CD1c-positive myeloid dendritic cell (primary cell): ENCODE data around the gene CD300A.
A peak's percentile ranks its signal among the peaks of the same experiment; 100 is the strongest.
"Not testable (repeated sequence)": the region's sequence is repeated elsewhere in the genome, so short reads cannot be mapped to it uniquely, and the experiment has no call there.

Source experiments
- DNase-seq: peaks from one replicate; pipeline ENCODE4 v3.0.0-alpha.2; 2016; ENCODE audit errors: extremely low spot score

CD300A gene

GRCh38 chr17:74478420-74479100 is 12.1 kb downstream of the CD300A start:
- peak; percentile 89 for DNase-seq

DNA sequence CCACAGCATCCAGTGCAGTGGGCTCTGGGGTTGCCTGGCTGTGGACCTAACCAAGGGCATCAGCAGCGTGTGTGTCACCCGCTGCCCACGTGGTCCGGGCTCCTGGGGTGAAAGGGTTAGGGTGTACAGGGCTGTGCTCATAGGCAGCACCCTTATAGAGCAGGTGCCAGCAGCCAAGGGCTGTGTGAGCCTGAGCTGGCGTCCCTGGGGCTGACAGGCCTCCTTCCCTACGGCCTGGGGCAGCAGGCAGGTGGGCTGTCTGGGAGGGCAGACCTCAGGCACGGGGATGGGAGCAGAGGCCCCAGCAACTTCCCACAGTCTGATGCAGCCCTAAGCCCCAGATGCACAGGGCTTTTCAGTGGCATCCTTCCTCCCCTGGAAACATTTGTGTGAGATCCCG is 13.9 kb downstream of the CD300A start:
- DNase-seq = no peak

GRCh38 chr17:74481621-74482020 is 15.2 kb downstream of the CD300A start:
- DNase-seq = no peak

GRCh38 chr17:74484066-74484465 is 17.6 kb downstream of the CD300A start:
- DNase-seq = no peak

- DNase-seq = no peak
Observed at GRCh38 chr17:74485022-74485743, 18.7 kb downstream of the CD300A start.

- no peak for DNase-seq
Observed at GRCh38 chr17:74485841-74486240, 19.4 kb downstream of the CD300A start.

GRCh38 chr17:74488276-74488675 is 21.8 kb downstream of the CD300A start:
- DNase-seq = not testable (repeated sequence)

DNA sequence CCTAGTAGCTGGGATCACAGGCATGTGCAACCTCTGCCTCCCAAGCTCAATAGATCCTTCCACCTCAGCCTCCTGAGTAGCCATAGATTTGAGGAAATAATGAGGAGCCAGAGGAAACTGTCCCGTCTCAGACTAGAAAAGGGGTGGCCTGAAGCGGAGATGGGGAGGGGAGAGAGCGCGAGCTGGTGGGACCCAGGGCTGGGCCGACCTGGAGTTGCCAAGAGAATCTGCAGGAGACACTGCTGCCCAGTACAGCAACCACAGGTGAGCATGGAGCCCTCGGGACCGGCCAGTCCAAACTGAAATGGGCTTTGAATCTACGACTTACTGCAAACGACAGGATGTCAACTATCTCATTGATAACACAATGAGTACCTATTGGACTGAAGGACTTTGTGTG is 24.3 kb downstream of the CD300A start:
- DNase-seq = no peak

DNA sequence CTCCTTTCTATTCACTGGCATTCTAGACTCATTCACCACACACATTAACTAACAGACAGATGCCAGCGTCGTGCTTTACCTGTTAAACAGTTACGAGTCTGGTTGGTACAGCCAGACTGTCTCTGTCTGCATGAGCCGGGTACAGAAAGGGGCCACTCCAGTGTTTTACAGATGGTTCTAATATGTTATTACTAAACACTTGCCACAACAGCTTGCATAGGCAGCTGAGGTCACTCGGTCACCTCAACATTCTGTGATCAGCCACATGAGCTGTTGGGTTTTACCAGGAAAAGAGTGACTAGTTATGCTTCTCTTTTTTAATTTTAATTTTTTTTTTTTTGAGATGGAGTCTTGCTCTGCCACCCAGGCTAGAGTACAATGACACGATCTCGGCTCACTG is 25.2 kb downstream of the CD300A start:
- peak; percentile 83 for DNase-seq

DNA sequence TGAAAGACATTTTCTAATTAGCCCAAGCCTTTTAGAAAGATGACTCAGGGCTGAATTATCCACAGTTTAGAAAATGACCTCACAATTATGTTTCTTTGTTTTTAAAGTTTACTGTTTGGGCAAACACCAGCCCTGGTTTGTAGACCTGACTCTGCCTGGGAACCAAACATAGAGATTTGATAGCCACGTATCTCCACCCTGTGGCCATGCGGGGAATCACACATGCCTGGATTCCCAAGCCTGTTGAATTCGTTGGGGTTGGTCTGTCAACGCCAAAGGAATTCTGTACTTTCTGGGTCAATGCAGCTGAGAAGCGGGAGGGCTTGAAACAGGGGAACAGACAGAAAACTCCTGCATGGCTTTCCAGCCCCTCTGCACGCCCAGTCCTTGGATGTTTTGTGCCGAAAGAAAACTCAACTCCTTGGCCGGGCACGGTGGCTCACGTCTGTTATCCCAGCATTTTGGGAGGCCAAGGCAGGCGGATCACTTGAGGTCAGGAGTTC is 26.9 kb downstream of the CD300A start:
- DNase-seq = peak; percentile 85

- DNase-seq = peak; percentile 46
Observed at GRCh38 chr17:74497471-74497870, 31.0 kb downstream of the CD300A start.

- no peak for DNase-seq
Observed at GRCh38 chr17:74499992-74500391, 33.6 kb downstream of the CD300A start.

GRCh38 chr17:74502861-74503260 is 36.4 kb downstream of the CD300A start:
- DNase-seq = peak; percentile 39

DNA sequence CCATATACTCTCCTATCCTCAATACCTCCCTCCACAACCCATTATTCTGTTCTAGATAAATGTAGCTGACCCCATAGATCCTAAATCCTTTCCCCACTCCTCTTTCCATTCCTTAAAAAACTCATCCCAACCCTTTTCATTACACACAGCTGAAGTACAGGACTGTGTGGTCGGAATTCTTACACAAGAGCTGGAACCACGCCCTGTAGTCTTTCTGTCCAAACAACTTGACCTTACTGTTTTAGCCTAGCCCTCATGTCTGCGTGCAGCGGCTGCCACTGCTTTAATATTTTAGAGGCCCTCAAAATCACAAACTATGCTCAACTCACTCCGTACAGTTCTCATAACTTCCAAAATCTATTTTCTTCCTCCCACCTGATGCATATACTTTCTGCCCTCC is 37.5 kb downstream of the CD300A start:
- peak; percentile 17 for DNase-seq

DNA sequence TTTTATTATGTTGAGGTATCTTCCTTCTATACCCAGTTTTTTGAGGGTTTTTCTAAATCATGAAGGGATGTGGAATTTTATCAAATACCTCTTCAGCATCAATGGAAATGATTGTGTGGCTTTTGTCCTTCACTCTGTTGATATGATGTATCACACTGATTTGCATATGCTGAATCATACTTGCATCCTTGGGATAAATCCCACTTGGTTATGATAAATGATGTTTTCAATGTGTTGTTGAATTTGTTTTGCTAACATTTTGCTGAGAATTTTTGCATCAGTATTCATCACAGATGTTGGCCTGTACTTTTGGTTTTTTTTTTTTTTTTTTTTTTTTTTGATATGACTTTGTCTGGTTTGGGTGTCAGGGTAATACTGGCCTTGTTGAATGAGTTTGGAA is 41.7 kb downstream of the CD300A start:
- no peak for DNase-seq

DNA sequence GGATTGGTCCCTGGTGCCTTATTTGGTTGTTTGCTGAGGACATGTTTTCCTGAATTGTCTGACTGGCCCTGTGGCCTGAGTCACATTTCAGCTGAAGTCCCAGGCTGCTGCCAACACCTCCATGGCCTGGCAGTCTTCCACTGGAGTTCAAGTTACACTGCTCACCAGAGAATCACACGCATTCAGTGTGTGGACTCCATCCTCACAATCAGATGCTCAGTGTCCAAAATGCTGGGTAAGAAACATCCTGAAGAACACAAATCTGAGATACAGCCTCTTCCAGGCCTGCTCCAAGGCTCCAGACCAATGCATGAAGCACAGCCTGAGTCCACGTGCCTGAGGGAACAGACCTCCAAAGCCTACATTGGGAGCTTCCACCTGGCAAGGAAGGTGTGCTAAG is 45.6 kb downstream of the CD300A start:
- peak; percentile 81 for DNase-seq

GRCh38 chr17:74512624-74513091 is 46.2 kb downstream of the CD300A start:
- DNase-seq = peak; percentile 96

- DNase-seq = peak; percentile 91
Observed at GRCh38 chr17:74513987-74514631, 47.7 kb downstream of the CD300A start.

DNA sequence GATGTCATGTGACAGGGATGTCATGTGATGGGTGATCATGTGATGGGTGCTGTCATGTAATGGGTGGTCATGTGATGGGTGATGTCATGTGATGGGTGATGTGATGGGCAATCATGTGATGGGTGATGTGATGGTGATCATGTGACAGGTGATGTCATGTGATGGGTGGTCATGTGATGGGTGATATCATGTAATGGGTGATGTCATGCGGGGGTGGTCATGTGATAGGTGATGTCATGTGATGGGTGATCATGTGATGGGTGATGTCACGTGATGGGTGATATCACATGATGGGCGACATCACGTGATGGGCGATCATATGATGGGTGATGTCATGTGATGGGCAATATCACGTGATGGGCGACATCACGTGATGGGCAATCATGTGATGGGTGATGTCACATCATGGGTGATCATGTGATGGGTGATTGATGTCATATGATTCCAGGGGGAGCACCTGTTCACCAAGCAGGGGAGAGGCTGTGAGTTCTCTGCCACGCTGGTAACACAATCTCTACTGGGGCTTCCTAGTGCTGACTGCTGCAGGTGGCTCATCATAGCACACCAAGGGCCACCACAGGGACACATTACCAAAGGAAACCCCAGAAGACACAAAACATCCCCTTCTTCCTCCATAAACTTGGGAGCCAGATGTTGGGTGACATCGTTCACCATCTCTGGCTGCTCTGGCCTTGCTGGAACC is 48.3 kb downstream of the CD300A start:
- DNase-seq = peak; percentile 77

- DNase-seq = no peak
Observed at GRCh38 chr17:74515941-74516340, 49.5 kb downstream of the CD300A start.

- peak; percentile 70 for DNase-seq
Observed at GRCh38 chr17:74516561-74517328, 50.3 kb downstream of the CD300A start.
